GM03348 (cell line): ENCODE measurements around the gene STX4.
"Not testable (repeated sequence)": the region's sequence is repeated elsewhere in the genome, so short reads cannot be mapped to it uniquely, and the experiment has no call there.

Experiments
- DNase-seq: peaks from one replicate; pipeline ENCODE4 v3.0.0; 2012; ENCODE audit warnings: low spot score

Gene STX4

DNA sequence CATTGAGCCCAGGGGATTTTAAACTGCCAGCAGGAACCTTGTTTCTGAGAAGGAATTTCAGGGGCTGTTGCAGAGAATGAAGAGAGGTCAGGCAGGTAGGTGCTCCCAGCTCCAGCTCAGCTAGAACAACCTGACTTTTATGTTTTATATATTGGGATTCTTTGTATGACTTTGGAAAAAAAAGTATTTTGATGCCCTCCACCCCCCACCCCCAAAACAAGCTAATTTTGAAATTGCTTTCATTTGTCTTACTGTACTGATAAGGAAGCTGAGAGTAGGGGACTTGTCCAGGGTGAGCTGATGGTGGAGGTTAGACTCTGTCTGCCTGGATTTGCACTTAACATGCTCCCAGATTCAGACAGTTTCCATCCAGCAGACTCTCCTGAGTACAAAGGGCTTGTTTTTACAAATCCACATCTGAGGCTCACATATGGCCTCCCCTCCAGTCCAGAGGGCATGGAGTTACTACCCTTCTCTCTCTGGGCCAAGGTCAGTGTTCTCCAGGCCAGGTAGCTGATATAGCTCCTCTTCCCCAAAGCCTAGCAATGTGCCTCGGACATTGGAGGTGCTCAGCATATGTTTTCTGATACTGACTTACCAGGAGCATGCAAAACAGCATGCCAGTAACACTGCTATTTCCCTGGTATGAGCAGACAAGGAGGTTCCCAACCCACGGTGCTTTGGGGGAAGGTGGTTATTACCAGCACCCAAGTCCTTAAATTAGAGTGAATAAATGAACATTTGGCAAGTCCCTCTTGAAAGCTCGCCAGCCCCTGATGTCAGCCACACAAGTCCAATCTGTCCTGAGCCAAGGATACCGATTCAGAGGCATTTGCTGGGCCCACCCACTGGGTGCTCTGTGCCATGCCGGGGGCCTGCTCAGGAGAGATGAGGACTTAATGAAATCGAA lies 34.3 kb upstream of the STX4 start:
- DNase-seq: no peak

DNA sequence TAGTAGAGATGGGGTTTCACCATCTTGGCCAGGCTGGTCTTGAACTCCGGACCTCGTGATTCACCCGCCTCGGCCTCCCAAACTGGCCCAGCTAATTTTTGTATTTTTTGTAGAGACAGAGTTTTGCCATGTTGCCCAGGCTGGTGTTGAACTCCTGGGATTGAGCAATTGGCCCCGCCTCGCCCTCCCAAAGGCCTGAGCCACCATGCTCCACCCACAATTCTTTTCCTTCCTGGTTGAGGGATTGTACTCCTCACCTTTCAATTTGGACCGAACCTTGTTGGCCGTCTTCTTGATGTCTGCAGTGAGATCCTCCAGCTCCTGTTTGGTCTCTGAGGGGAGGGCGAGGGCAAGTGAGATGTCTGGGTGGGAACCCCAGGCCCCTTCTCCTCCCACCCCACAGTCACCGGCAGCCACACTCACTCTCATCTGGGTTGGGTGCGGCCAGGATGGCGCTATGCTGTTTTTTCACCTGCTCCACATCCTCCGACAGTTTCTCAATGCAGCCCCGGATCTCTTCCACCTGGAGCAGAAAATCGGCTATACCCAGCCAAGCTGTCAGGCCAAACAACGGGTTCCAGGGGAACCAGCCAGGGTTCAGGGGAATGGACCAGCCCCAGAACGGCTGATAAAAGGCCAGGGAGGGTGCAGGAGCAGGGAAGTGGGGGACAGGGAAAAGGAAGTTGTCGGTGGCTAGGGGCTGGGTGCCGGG lies 32.5 kb upstream of the STX4 start:
- no peak for DNase-seq

DNA sequence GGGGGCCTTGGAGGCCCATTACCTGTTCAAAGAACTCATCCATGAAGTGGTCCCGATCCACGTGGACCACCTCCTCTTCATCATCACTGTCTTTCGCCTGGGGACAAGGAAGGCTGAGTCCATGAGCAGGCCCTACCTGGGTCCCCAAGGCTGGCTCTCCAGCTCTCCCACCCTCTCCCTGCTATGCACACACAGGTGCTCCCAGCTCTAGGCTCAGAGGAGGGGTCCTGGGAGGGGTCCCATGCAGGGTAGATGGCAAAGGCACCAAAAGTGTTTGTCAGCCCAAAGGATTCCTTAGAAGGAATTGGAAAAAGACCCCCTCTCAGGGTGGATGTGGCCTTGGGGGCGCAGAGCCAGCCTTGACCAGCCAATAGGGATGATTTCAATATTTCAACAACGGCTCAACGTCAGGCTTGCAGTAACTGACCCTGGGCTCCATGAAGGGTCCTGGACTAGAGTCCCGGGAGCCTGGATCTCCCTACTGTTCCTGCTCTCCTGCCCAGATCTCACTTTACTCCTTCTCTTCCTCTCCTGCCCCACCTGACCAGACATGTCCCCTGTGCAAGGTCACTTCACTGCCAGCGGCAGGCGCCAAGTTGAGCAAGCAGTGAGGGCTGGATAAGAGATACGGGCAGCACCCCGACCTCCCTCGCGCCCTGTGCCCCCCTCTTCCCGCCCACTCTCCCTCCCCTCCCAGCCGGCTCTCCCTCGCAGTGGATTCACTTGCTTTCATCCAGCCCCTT lies 31.7 kb upstream of the STX4 start:
- DNase-seq: no peak

DNA sequence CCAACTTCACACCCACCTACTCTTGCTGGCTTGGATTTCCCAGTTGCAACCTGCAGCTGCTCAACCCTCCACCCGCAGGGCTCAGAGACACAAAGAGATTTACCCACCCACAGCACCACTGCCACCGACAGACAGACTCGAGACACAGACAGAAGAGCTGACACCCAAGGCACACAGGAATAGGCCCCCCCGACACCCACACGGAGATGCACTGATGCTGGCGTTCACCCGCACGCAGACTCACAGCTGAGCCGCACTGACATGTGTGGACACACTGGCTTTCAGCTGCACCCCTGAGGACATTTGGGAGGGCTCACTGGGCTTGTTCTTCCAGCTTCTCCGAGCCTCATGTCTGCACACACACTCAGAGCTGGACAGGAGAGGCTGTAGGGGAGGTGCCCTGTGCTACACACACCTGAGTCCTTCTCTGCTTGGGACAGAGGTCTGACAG lies 31.1 kb upstream of the STX4 start:
- no peak for DNase-seq

DNA sequence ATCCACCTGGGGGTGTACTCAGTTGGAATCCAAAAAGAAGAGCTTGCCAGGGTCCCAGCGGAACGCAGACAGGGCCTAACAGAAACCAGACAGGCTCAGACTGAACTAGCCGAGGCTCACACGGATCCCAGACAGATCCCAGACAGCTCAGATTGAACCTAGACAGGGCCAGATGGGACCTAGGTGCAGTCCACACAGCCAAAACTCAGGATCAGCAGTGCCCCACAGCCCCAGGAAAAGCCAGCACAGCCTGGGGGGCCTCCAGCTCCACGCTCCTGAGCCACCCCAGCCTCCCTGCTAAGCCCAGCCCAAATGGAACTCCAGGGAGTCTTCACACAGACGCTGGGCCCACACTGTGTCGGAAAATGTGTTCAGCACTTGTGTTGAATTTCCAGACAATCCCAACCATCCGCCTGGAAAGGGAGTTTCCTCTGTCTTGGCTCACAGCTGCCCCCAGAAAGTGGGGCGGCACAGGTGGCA lies 30.5 kb upstream of the STX4 start:
- DNase-seq: no peak

DNA sequence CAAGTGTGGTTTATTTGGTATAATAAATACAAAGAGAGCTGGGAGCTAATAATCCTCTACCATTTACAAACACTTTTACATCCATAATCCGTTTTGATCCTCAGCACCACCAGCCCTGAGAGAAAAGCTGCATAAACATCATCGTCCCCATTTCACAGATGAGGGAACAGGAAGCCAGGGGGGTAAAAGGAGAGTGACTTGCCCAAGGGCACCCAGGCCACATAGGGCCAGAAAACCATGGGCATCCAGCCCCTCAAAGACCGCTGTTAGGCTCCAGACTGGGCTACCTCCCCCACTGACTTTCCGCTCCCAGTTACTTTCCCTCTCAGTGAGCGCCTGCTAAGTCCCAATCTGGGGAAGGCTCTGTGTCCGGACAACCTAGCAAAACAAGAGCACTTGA lies 29.6 kb upstream of the STX4 start:
- no peak for DNase-seq

DNA sequence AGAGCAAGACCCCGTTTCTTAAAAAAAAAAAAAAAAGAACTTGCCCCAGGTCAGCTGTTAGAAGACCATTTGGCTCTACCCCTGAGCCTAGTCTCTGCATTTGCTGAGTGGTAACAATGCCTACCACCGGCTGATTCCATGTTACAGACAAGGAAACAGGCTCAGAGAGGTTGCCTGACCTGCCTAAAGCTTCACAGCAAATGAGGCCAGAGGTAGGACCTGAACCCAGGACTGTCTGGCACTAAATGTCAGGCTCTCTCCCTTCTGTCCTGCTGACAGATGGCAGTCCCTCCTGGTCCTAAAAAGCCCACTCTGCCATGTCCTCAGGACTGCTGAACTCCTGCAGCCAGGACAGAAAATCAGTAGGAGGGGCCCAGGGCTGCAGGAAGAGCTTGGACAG lies 28.7 kb upstream of the STX4 start:
- DNase-seq: no peak

DNA sequence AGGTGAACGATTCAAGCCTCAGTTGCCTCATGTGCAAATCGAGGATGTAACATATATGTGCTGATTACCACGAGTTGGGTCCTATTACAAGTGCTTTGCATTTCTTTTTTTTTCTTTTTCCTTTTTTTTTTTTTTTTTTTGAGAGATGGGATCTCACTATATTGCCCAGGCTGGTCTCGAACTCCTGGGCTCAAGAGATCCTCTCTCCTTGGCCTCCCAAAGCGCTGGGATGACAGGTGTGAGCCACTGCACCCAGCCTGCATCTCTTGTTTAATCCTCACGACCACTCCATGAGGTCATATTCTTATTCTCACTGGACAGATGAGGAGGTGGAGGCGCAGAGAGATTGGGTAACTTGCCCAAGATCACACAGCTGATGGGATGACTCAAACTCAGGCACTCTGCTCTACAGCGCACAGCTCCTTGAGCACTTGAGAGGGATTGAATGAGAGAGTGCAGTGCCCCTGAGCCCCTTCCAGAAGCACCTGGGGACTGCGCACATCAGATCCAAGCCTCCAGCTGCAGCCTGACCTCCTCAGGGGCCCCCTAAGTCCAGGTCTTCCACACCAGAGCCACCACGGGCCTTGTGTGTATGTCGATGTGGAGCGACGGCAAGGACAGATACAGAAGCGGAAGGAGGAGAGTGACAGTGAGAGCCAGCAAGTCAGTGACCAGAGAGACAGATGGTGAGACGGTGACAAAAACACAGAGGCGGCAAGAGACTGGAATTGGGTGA lies 27.8 kb upstream of the STX4 start:
- no peak for DNase-seq

DNA sequence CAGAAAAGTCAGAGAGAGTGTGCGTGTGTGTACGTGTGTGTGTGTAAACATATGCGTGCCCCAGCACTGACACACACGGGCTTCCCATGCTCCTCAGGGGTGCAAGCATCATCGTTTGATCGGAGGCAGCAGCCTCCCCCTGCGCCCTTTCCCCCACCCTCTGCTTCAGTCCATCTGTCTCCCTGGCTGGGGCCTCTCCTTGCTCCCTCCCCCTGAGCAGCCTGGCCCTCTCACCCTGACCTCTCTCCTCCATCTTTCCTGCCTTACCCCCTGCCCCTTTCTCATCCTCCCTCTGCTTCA lies 27.3 kb upstream of the STX4 start:
- DNase-seq: no peak

DNA sequence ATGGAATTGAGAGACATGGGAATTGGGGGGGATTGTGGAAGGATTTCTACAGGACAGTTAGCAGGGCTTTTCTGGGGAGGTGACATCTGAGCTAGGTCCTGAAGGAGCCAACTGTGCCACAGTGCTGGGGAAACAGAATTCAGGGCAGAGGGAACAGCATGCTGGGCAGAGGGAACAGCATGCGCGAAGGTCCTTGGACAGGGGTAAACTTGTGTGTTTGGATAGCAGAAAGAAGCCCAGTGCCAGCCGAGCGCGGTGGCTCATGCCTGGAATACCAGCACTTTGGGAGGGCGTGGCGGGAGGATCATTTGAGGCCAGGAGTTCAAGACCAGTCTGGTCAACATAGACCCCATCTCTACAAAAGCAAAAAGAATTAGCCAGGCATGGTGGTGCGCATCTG lies 26.8 kb upstream of the STX4 start:
- no peak for DNase-seq

DNA sequence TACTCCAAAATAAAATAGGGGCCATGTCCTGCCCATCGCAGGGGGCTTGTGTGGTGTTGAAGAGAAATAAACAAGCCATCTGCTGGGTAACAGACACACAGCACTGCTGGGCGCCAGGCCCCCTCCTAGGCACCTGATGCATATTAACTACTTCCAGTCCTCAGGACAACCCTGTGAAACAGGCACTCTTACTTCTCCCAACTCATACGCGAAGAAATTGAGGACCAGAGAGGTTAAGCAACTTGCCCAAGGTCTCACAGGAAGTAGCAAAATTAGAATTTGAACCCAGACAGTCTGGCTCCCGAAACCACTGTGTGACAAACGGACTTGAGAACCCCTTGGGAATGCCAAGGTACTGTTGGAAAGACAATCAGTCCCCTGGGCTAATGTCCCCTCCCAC lies 25.7 kb upstream of the STX4 start:
- no peak for DNase-seq

DNA sequence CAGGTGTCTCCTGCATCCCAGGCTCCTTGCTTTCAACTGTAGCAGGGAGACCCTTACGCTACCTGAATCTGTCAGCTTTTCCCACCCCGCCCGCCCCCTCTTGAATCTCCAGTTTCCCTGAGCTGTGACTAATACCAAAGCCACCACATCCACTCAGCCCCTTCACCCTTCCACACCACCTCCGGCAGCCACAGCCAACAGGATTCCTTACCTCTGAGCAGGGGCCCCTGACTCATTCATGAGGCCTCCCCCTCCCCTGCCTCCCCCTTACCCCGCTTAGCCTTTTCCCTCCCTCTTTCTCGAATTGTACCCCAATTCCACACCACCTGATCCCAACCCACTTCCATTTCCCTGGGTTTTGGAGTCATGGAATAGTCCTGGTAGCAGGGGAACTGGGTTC lies 25.2 kb upstream of the STX4 start:
- DNase-seq: peak; percentile 77

DNA sequence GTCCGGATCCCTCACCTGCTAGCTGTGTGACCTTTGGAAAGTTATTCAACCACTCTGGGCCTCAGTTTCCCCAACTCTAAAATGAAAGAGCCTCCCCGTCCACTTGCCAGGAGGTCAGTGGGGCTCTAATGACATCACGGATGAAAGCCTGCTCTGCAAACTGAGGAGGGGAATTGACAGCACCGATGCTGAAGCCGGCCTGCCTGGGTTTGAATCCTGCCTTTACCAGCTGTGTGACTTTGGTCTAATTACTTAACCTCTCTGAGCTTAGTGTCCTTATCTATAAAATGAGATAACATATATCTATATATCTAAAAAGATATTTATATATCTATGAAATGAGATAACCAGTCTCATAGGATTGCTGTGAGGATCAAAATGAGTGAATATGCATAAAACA lies 24.8 kb upstream of the STX4 start:
- DNase-seq: no peak

DNA sequence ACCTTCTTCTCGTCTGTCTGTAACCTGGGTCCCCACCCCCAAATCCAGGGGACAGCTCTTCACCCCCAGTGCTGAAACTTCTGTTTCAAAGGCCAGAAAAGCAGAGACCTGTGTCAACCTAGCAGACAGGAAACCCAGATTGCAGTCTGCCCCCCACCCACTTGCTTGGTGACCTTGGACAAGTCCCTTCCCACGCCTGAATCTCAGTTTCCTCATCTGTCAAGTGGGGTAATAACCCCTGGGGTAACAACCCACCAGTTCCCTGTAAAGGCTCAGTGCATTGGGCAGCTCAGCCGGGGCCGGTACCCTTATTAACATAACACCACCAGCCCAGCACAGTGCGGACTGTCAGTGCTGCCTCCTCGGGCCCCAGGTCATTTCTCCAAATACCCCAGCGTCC lies 24.2 kb upstream of the STX4 start:
- DNase-seq: no peak

DNA sequence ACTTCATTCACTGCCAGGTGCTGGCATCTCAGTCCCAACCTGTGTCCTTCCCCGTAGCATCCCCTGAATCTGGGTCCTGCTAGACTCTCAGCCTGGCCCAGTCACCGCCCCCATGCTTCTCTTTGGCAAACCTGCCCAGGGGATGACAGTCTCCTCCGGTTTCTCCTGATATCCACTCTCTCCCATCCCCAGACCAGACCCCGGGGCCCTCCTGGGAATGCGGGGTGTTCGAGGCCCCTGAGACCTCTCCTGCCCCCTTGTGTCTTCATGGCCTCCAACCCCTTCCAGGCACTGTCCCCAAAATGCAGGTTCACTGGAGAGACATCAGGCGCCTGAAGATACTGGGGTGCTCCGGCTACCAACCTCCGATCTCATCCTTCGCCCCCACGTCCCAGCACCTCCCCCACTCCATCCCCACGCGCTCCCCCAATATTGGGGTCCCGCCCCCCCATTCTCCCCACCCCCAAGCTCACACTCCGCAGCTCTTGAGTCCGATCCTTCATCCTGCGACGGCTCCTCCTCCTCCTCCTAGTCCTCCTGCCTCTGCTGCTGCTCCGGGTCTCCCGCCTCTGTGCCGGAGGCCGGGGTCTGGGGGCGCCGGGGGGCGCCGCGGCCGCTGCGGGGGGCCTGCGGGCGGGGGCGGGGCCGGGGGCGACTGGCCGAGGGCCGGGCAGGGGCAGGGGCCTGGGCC lies 23.3 kb upstream of the STX4 start:
- DNase-seq: peak; percentile 43

DNA sequence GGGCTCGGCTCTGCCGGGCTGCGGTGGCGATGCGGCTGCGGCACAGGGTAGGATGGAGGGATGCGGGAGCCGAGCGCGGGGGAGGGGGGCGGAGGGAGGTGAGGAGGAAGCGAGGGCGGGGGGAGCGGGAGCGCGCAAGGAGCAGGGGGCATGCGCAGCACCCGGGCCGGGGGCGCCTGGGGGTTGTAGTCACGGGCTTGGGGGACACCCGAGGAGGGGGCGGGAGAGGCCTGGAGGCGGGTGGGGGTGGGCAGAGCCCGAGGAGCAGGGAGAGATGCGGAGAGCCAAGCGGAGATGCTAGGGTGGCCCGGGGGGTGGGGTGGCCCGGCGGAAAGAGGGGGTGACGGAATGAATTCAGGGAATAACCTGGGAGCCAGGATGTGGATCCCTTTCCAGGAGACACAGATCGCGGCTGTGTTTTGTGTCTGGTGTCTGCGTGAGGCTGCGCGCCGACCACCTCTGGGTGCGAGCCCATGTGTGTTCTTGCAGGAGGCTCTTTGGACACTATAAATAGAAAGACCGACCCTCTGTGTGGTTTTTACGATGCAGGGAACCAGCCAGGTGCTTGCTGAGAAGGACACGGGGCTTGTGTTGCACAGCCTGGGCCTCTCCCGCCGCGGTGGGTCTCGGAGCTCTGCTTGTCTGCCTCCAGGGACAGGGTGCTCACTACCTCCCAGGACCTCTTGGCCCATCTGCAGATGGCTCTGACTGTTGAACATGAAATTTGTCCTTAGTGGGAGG lies 22.6 kb upstream of the STX4 start, which contains the start of gene STX1B:
Gene STX1B (minus strand): TSS at position 54 of the 741 bp plus-strand sequence. CDS start 242 bp downstream, outside the sequence.
- peak; percentile 86 for DNase-seq

DNA sequence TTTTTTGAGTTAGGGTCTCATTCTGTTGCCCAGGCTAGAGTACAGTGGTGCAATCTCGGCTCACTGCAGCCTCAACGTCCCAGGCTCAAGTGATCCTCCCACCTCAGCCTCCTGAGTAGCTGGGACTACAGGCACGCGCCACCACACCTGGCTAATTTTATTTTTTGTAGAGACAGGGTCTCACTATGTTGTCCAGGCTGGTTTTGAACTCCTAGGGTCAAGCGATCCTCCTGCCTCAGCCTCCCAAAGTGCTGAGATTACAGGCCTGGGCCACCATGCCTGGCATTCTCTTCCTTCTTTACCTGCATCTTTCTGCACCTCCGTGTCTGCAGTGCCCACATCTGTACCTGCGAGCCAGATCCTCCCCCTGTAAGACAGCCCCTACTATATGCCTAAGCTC lies 21.5 kb upstream of the STX4 start:
- not testable (repeated sequence) for DNase-seq

DNA sequence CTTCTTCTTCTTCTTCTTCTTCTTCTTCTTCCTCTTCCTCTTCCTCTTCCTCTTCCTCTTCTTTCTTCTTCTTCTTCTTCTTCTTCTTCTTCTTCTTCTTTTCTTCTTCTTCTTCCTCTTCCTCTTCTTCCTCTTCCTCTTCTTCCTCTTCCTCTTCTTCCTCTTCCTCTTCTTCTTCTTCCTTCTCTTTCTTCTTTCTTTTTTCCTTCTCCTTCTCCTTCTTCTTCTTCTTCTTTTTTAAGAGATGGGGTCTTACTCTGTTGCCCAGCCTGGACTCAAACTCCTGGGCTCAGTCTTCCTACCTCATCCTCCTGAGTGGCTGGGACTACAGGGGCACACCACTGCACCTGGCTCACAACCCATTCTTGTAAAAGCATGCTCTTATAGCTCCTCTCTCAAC lies 20.1 kb upstream of the STX4 start:
- DNase-seq: not testable (repeated sequence)

DNA sequence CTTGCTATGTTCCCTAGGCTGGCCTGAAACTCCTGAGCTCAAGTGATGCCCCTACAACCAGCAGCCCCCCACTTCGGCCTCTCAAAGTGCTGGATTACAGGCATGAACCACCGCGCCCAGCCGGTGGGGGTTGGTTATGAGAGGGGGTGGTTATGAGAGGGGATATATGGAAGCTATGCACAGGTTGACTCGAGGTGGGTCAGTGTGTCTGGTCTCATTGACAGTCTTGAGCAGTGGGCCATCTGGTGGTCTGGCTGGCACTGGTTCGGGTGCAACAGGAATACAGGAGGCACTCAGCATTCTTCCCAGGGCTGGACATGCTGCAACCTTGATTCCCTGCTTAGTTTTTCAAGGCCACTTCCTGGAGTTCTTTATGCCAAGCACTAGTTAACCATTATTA lies 17.3 kb upstream of the STX4 start:
- DNase-seq: no peak

DNA sequence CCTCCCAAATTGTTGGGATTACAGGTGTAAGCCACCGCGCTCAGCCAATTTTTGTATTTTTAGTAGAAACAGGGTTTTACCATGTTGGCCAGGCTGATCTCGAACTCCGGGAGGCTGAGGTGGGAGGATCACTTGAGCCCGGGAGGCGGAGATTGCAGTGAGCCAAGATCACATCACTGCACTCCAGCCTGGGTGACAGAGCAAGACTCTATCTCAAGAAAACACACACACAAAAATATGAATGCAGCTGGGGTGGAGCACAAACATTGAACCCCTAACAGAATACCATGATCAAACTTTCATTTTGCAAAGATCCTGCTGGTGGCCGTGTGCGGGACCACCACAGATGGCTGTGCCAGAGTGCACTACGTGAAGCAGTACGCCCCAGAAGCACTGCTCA lies 15.6 kb upstream of the STX4 start:
- DNase-seq: not testable (repeated sequence)

DNA sequence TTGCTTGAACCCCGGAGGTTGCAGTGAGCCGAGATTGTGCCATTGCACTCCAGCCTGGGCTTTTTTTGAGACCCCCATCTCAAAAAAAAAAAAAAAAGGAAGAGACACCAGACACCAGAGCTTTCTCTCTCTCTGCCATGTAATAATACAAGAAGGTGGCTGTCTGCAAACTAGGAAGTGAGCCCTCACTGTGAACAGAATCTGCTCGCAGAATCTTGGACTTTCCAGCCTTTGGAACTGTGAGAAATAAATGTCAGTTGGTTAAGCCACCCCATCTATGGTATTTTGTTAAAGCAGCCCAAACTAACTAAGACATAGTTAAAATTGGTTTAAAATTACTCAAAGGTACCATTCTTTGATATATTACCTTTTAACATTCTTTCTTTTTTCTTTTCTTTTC lies 12.8 kb upstream of the STX4 start:
- no peak for DNase-seq
